Gastroesophageal sphincter (tissue), 3 donors: ENCODE data around the gene HHIP.

Experiments
- EP300 ChIP-seq: sonication (generic); formaldehyde crosslinking; IDR thresholded peaks from one replicate; pipeline ENCODE4 v1.6.1; 2017; ENCODE audit warnings: antibody characterized with exemption, mild to moderate bottlenecking
- POLR2A ChIP-seq, 2 donors: fragments of 450-650 bp; IDR thresholded peaks; one replicate each; pipeline ENCODE4 v1.6.1; 2017; ENCODE audit warnings: antibody characterized with exemption in 2 of 2, mild to moderate bottlenecking in 2 of 2, moderate library complexity in 1 of 2
- POLR2AphosphoS5 ChIP-seq: sonication (generic); formaldehyde crosslinking; IDR thresholded peaks from one replicate; pipeline ENCODE4 v1.6.1; 2017; ENCODE audit warnings: antibody characterized with exemption
- TF ChIP-seq, protein P1 (sequence below), 4 experiments: fragments of 200-600 bp in 2 of 4; fragments of 450-650 bp in 2 of 4; sonication (generic) in 1 of 4; IDR thresholded peaks; one replicate each; pipeline ENCODE4 v1.5.1; 2017 to 2019; ENCODE audit warnings: antibody characterized with exemption in 4 of 4, mild to moderate bottlenecking in 2 of 4, moderate library complexity in 2 of 4

GRCh38 chr4:144614850-144615585 is 30.9 kb upstream of the HHIP start:
- TF ChIP-seq, protein P1, sequence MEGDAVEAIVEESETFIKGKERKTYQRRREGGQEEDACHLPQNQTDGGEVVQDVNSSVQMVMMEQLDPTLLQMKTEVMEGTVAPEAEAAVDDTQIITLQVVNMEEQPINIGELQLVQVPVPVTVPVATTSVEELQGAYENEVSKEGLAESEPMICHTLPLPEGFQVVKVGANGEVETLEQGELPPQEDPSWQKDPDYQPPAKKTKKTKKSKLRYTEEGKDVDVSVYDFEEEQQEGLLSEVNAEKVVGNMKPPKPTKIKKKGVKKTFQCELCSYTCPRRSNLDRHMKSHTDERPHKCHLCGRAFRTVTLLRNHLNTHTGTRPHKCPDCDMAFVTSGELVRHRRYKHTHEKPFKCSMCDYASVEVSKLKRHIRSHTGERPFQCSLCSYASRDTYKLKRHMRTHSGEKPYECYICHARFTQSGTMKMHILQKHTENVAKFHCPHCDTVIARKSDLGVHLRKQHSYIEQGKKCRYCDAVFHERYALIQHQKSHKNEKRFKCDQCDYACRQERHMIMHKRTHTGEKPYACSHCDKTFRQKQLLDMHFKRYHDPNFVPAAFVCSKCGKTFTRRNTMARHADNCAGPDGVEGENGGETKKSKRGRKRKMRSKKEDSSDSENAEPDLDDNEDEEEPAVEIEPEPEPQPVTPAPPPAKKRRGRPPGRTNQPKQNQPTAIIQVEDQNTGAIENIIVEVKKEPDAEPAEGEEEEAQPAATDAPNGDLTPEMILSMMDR (IDR thresholded peaks at IDR 0.05) = no peak
- TF ChIP-seq EP300 = no peak
- no peak for TF ChIP-seq POLR2A (IDR thresholded peaks at IDR 0.05)
- TF ChIP-seq POLR2AphosphoS5 = no peak
